ENCODE data around the gene DPYSL3. TPM values are rescaled to one million over a fixed set of nuclear protein-coding genes. Genes with fewer than 3 reads are reported as not detected.

The DPYSL3 gene
- total and polyA plus RNA-seq, 2 experiments from 2014 or later: 9.2 to 42.8 TPM

DNA sequence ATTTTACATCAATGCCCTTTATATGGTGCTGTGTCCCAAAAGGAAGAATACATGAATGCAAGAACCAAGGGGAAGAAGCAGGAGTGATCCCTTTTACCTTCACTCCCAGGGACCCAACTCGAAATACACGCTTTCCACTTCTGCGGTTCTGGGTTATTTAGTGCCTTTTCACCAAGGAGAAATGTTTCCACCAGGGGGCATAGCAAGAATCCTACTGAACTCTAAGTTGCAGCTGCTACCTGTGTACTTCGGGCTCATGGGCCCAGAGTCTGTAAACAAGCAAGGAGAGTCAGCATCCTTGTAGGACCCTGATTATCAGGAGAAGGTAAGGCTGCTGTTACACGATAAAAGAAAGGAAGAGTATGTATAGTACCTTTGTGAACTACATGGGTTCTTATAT lies 45.7 kb downstream of the DPYSL3 start:
- Histone ChIP-seq H3K4me1 (ENCODE audit: insufficient read depth) (peaks cover 8% of the 10 kb centered on the region), H3K9me3 (ENCODE audit: low read depth) (no peaks in the 10 kb centered on the region), H3K9me2 (ENCODE audit: insufficient read depth) (no peaks in the 10 kb centered on the region; the same call in 1 of the 2 replicates), H3K79me2 (ENCODE audit: insufficient read depth) (0 out of 2 replicates have a peak, but pooled peaks cover 7% of the 10 kb centered on the region), H3K9ac (no peak overlapping the region), H3K27me3 (replicated peaks; ENCODE audit: insufficient read depth) (no peaks in the 10 kb centered on the region), H3K36me3 (ENCODE audit: low read depth) (no peaks in the 10 kb centered on the region), H4K20me1 (ENCODE audit: insufficient read depth) (no peaks in the 10 kb centered on the region), H3F3A (ENCODE audit: insufficient read depth) (peaks cover 7% of the 10 kb centered on the region; the same call in 1 of the 2 replicates), H3K4me3 (no peak overlapping the region), H3K27ac (no peak overlapping the region), H2AFZ (no peak overlapping the region), H3K4me2 (ENCODE audit: unreplicated experiment) (no peak overlapping the region)
- in situ Hi-C loops (cut with MboI): no loop called here
- peak; percentile 54 for DNase-seq
- WGBS, 2 experiments (ENCODE audit: low coverage in 1 of 2, low lambda C conversion rate in 2 of 2, missing lambda C conversion rate in 2 of 2): 97 to 98% methylated on average over 5 of the region's 5 CpGs
- TF ChIP-seq EZH2phosphoT487 (IDR thresholded peaks at IDR 0.05; ENCODE audit: insufficient read depth, low read depth): no peak
- no peak for TF ChIP-seq EZH2 (IDR thresholded peaks at IDR 0.05; ENCODE audit: insufficient read depth, poor library complexity, severe bottlenecking)

DNA sequence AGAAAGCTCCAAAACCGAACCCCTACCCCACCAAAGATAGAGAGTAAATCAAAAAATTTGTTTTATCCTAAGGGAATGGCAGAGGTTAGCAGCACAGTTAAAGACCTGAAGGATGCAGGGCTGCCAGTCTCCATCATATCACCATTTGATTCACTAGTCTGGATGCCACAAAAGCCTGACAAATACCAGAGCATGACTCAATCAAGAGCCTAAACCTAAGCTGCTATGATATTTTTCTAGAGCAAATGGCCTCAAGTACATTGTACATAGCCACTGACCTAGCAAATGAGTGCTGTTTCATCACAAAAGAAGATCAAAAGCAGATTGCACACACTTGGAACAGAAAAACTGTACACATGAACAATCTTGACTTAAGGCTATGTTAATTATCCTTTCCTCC lies 48.0 kb downstream of the DPYSL3 start:
- in situ Hi-C loops (cut with MboI): no loop called here
- DNase-seq: peak; percentile 47

DNA sequence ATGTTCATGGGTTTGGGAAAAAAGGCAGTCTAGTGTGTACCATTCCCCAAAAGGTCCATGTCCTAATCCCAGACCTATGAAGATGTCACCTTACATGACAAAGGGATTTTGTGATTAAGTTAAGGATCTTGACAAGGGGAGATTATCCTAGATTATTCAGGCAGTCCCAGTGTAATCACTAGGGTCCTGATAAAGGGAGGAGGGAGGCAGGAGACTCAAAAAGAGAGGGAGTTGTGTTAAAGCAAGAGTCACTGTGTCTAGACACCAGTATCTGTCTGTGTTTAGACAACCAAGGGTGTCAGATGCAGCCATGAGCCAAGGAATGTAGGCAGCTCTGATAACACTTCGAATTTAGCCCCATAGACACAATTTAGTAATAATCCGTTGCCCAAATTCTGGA lies 49.5 kb downstream of the DPYSL3 start:
- Histone ChIP-seq H3K9me2 (ENCODE audit: insufficient read depth) (no peaks in the 10 kb centered on the region; the same call in 1 of the 2 replicates), H4K20me1 (ENCODE audit: insufficient read depth) (no peaks in the 10 kb centered on the region), H3K4me1 (ENCODE audit: insufficient read depth) (peaks cover 18% of the 10 kb centered on the region), H3K79me2 (ENCODE audit: insufficient read depth) (0 out of 2 replicates have a peak, but pooled peaks cover 16% of the 10 kb centered on the region), H3K4me2 (ENCODE audit: unreplicated experiment) (no peak overlapping the region), H3K27ac (no peak overlapping the region), H2AFZ (no peak overlapping the region), H3K36me3 (ENCODE audit: low read depth) (no peaks in the 10 kb centered on the region), H3F3A (ENCODE audit: insufficient read depth) (peaks cover 14% of the 10 kb centered on the region; the same call in 1 of the 2 replicates), H3K9me3 (ENCODE audit: low read depth) (no peaks in the 10 kb centered on the region), H3K9ac (no peak overlapping the region), H3K27me3 (replicated peaks; ENCODE audit: insufficient read depth) (no peaks in the 10 kb centered on the region), H3K4me3 (no peak overlapping the region)
- in situ Hi-C loops (cut with MboI): no loop called here
- WGBS, 2 experiments (ENCODE audit: low coverage in 1 of 2, low lambda C conversion rate in 2 of 2, missing lambda C conversion rate in 2 of 2): 86 to 90% methylated on average over 2 of the region's 2 CpGs
- TF ChIP-seq EZH2 (IDR thresholded peaks at IDR 0.05; ENCODE audit: insufficient read depth, poor library complexity, severe bottlenecking): no peak
- TF ChIP-seq EZH2phosphoT487 (IDR thresholded peaks at IDR 0.05; ENCODE audit: insufficient read depth, low read depth): no peak
- DNase-seq: no peak

More for the DNA sequence above, 48.0 kb downstream of the DPYSL3 start:
- no peak overlapping the region for H3K27ac ChIP-seq
- no peaks in the 10 kb centered on the region; the same call in 1 of the 2 replicates for H3K9me2 ChIP-seq (ENCODE audit: insufficient read depth)
- H4K20me1 ChIP-seq (ENCODE audit: insufficient read depth): no peaks in the 10 kb centered on the region
- no peak overlapping the region for H3K9ac ChIP-seq
- 0 out of 2 replicates have a peak, but pooled peaks cover 16% of the 10 kb centered on the region for H3K79me2 ChIP-seq (ENCODE audit: insufficient read depth)
- no peaks in the 10 kb centered on the region for H3K9me3 ChIP-seq (ENCODE audit: low read depth)
- H3K4me3 ChIP-seq: no peak overlapping the region
- no peaks in the 10 kb centered on the region for H3K36me3 ChIP-seq (ENCODE audit: low read depth)
- no peak overlapping the region for H2AFZ ChIP-seq
- 60 to 80% methylated on average over 1 of the region's 1 CpG for WGBS, 2 experiments (ENCODE audit: low coverage in 1 of 2, low lambda C conversion rate in 2 of 2, missing lambda C conversion rate in 2 of 2)
- H3K4me1 ChIP-seq (ENCODE audit: insufficient read depth): peaks cover 9% of the 10 kb centered on the region
- TF ChIP-seq EZH2 (IDR thresholded peaks at IDR 0.05; ENCODE audit: insufficient read depth, poor library complexity, severe bottlenecking): no peak
- no peak for TF ChIP-seq EZH2phosphoT487 (IDR thresholded peaks at IDR 0.05; ENCODE audit: insufficient read depth, low read depth)
- no peak overlapping the region for H3K4me2 ChIP-seq (ENCODE audit: unreplicated experiment)
- no peaks in the 10 kb centered on the region for H3K27me3 ChIP-seq (replicated peaks; ENCODE audit: insufficient read depth)
- H3F3A ChIP-seq (ENCODE audit: insufficient read depth): peaks cover 7% of the 10 kb centered on the region; the same call in 1 of the 2 replicates

DNA sequence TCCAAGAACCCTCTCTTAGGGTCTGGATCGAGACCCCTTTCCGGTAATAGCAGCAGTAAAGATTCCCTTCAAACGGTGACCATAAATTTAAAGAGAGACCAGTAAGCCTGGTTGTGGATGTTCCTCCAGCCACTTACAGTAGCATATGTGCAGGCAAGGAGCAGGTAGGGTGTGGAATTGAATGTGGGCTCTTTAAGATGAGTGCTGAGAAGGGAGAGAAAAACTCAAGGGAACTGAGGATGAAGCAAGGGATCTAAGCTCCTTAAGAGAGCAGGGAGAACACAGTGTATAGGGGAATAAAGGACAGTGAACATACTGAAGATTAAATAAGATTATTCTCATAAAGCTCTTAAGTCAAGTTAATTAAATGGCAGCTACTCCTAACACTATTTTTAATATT lies 51.3 kb downstream of the DPYSL3 start:
- no peak for TF ChIP-seq EZH2phosphoT487 (IDR thresholded peaks at IDR 0.05; ENCODE audit: insufficient read depth, low read depth)
- no peak for TF ChIP-seq EZH2 (IDR thresholded peaks at IDR 0.05; ENCODE audit: insufficient read depth, poor library complexity, severe bottlenecking)
- Histone ChIP-seq H3K79me2 (ENCODE audit: insufficient read depth) (0 out of 2 replicates have a peak, but pooled peaks cover 16% of the 10 kb centered on the region), H3K9ac (no peak overlapping the region), H3K9me3 (ENCODE audit: low read depth) (no peaks in the 10 kb centered on the region), H3K4me2 (ENCODE audit: unreplicated experiment) (no peak overlapping the region), H3K36me3 (ENCODE audit: low read depth) (no peaks in the 10 kb centered on the region), H3K4me3 (no peak overlapping the region), H3F3A (ENCODE audit: insufficient read depth) (peaks cover 17% of the 10 kb centered on the region), H3K9me2 (ENCODE audit: insufficient read depth) (no peaks in the 10 kb centered on the region; the same call in 1 of the 2 replicates), H3K27me3 (replicated peaks; ENCODE audit: insufficient read depth) (no peaks in the 10 kb centered on the region), H3K4me1 (ENCODE audit: insufficient read depth) (peaks cover 30% of the 10 kb centered on the region), H3K27ac (no peak overlapping the region), H2AFZ (no peak overlapping the region), H4K20me1 (ENCODE audit: insufficient read depth) (no peaks in the 10 kb centered on the region)
- in situ Hi-C loops (cut with MboI): no loop called here
- WGBS, 2 experiments (ENCODE audit: low coverage in 1 of 2, low lambda C conversion rate in 2 of 2, missing lambda C conversion rate in 2 of 2): 97 to 100% methylated on average over 3 of the region's 3 CpGs
- no peak for DNase-seq
